Activated CD8-positive, alpha-beta memory T cell treated with anti-CD3 and anti-CD28 coated beads for 48 hours (primary cell): ENCODE data around the gene TPRA1.

ENCODE experiments used
- DNase-seq, 3 experiments: peaks; one replicate each; pipeline ENCODE4 v3.0.0-alpha.2; 2020; ENCODE audit warnings: low read depth in 2 of 3, low spot score in 2 of 3

The TPRA1 gene

DNA sequence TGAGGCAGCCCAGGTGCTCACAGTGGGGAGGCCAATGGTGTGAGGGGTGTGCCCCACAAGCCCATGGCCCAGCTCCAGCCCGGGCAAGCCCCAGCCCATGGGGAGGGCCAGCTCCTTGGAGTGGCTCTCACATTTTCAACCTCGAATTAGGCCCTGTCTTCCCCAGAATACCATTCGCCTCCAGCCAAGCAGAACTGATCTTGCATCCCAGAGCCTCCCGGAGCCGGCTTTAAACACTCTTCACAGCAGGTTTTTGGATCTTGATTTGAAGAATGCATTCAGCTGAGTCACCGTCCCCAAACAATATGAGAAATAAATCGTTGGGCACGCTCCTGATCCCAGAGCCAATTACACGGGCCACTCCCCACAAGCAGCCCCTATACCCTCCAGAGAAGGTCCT is 23.7 kb downstream of the TPRA1 start:
- no peak for DNase-seq

GRCh38 chr3:127565711-127566110 is 24.8 kb downstream of the TPRA1 start:
- no peak for DNase-seq

- no peak for DNase-seq
Measured at GRCh38 chr3:127560051-127560787, 30.3 kb downstream of the TPRA1 start.

DNA sequence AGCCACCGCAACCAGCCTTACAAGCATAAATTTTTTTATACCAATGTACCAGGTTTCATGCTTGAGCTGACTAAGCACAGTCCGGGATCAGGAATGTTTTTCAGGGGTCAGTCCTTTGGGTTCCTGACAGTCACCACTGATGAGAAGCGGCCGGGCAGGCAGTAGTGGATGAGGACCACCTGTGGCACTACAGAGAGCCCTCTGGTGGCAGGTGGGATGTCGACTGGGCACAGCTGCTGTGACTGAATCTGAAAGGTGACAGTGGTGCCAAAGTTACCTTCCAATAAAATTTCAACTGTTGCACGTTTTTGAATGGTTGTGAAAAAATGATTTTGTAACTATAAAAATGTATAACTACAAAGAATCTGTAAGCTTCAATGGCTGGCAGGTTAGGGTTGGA is 34.0 kb downstream of the TPRA1 start:
- DNase-seq: no peak

DNA sequence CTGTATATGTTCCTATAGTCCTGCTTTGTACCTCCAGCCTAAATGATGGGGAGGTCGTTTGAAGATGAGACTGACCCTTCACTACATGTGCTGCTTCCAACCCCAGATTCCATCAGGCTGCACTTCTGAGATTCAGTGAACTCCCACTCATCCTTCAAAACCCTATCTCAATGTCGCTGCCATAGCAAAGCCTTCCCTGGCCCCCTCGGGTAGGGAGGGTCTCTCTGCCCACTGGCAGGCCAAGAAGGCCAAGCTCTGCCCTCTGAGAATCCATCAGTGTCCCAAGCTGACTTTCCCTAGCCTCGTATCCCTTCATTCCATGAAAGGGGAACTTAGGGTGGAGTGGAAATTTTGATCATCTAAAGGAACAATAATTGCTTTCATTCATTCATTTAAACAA is 35.4 kb downstream of the TPRA1 start:
- no peak for DNase-seq

DNA sequence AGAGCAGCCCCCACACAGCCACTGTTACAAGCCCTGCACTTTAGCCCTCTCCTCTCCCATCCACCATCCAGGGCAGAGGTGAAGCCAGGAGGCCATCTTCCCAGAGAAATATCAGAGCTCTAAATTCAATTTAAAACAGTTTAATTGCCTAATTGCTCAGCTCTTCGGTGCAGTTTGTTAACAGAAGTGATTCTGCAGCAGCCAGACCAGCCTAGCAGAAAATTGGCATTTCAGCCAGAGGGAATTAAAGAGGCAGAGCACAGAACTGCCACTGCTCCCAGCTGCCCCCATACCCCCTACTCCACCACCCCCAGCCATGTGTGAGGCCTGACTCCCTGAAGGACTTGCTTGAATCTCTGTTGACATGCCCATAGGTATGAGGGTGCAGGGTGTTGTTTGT is 38.5 kb downstream of the TPRA1 start:
- DNase-seq: no peak

DNA sequence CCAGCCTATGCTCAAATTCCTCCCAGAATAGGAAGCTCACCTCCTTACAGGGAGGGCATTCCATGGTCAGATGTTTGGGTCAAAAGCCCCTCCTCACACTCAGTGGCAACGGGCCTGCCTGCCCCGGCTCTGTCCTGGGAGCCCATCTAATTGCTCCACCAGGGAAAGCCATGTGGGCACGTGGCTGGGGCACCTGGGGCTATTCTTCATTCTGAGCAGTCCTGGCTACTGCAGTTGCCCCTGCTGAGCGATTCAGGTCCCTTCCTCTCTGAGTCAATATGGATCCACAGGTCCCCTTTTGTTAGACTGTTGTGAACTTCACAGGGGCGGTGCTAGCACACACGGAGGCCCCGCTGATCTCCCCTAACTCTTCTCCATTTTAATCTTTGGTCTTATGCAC is 39.4 kb downstream of the TPRA1 start:
- no peak for DNase-seq

DNA sequence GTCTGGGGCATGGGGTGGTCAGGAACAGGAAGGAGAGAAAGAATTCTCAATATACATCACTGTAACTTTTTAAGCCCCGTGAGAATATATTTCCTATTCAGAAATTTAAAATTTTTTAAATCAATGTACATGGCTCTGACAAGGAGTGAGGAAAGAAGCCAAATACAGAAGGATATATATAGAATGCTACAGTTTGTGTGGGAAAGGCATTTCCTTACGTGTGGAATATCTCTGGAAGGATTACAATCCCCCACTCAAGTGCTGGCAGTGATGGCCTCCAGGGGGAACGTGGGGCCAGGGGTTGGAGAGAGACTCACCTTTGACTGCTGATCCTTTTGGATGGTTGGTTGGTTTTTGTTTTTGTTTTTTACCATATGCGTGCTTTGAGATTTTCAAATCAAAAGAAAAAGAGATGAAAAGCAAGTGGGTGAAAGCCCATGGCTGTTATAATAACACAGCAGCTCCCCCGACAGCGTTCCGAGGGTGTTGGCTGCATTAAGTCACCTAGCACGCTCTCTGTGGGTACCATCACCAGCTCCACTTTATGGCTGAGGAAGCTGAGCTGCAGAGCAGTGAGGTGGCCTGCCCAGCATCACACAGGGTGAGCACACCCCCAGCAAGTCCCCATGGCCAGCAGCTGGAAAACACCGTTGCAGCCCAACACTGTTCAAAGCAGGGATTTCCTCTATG is 39.9 kb downstream of the TPRA1 start:
- DNase-seq: no peak

GRCh38 chr3:127549826-127550467 is 40.6 kb downstream of the TPRA1 start:
- no peak for DNase-seq

- peak; percentile 38 to 67 (median 65) for DNase-seq
Measured at GRCh38 chr3:127547761-127548605, 42.5 kb downstream of the TPRA1 start.

GRCh38 chr3:127546970-127547733 is 43.4 kb downstream of the TPRA1 start:
- DNase-seq: no peak

DNA sequence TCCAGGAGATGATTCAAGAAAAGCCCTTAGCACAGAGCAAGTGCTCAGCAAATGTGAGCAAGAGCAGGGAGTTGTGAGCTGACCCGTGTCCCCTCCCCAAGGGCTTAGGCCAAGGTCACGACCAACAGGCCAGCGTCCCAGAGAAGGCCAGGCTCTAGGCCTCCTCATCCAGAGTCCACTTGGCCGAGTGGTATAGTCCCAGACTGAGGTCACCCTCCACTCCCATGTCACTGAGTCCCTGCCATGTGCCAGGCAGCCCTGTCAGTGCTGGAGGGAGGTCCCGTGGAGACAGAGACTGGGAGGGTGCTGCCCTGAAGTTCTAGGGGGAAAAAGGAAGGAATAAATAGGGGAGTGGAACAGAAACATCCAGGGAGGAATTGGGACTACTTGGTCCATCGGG is 44.0 kb downstream of the TPRA1 start:
- no peak for DNase-seq

DNA sequence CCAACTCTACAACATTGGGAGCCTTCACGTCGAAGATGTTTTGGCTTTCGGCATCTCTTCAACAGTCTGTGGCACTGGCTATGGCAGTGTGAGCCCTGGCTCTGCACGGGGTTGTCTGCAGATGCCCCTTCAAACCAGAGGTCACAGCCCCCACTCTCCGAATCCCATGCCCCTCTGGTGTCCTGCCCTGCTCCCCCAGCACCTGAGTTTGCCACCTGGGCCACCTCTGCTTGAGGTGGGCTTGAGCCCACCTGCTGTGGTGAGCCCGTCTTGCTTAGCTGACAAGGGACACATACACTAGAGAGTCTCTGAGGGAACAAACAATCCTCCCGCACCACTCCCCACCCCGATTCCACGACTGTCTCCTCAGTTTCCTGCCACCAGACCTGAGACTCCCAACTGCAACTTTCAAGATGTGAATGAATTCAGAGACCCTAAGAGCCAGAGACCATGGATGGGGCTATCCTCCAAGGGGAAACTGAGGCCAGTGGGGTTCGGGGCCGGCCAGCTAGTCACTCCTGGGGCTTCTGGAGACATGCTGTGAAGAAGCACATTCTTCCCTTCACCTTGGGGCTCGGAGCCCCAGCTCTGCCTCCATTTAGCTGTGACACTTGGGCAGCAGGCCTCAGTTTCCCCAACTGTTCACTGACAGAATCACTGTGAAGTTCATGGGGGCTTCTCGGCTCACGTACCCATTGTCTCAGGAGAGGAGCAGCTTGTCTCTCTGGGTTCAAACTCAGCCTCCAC is 44.6 kb downstream of the TPRA1 start:
- DNase-seq: no peak

DNA sequence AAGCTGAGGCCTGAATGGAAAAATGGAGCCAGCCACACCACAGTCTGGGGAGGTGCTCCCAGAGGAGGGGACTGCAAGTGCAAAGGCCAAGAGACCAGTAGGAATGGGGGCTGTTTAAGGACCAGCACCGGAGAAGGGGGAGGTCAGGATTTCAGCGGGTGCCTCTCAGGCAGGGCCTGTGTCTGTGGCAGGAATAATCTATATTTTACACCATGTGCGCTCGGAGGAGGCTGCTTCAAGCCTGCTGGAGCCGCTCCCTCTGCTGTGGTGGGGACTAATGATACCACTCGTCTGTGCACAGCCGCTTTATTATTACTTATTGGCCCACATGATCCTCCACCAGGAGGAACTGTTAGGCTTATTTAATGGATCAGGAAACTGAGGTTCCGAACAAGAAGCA is 45.3 kb downstream of the TPRA1 start:
- no peak for DNase-seq

DNA sequence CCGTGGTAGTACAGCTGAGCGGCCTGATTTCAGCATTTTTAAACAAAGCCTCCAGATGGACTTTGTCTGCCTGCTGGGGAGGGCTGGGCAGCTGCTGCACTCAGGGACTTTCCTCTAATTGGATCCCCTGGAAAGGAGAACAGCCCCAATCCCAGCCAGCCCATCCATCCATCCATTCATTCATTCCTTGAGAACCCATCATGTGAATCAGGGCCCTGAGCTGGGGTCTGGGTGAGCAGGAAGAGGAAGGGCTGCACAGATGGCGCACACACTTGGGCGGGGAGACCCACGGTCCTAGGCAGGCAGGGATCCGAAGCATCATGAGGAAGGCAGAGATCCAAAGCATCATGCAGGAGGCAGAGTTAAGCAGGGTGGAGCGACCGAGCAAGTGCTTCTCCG is 45.7 kb downstream of the TPRA1 start:
- no peak for DNase-seq

GRCh38 chr3:127544192-127544802 is 46.2 kb downstream of the TPRA1 start:
- peak; percentile 26 to 49 (median 49) for DNase-seq

DNA sequence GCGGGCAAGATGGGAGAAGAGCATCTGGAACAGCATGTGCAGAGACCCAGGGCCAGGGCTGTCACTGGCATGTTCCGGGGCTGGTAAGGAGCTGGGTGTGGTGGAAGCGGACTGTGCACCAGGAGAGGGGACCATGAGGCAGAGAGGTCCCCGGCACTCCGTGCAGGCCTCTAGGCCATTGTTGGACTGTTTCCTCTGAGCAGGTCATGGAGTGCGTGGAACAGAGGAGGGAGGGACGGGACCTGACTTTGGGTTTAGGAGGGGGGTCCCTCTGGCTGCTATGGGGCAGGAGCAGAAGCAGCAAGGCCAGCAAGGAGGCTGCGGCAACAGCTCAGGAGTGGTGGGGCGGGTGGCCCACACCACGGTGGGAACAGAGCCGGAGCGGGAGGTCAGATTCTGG is 47.1 kb downstream of the TPRA1 start:
- no peak for DNase-seq

DNA sequence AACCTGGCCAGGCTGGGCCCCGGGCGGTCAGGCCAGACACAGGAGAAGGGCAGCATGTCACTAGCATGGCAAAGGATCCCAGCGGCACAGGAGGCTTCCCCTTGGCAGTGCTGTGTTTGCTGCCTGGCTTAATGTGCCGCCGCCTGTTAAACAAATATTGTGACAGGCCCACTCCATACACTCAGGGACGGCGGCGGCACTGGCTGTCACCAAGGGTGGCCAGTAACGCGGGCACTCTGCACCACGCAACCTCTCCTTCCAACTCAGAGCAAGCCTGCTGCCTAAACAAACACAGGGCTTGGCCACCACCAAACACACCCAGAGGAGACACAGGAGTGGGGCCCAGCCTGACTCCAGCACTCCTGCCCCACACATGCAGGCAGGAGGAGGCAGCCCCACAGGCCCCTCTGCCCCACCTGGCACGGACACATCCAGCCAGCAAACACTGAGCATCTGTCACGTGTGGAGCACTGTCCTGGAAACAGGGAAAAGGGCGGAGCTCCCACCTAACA is 48.0 kb downstream of the TPRA1 start:
- DNase-seq: no peak

GRCh38 chr3:127541320-127541719 is 49.2 kb downstream of the TPRA1 start:
- no peak for DNase-seq
